ENCODE results near the gene PPP1R27. TPM values are rescaled to one million over a fixed set of nuclear protein-coding genes. Genes with fewer than 3 reads are reported as not detected.
A peak's percentile ranks its signal among the peaks of the same experiment; 100 is the strongest.

PPP1R27 gene
- polyA plus RNA-seq, 2 of the 4 experiments (the other 2 are of a cell fraction): 0.09 TPM; not detected in 1

- FAIRE-seq: no peak
- H3K4me1 ChIP-seq: peaks cover 61% of the 10 kb centered on the region
Observed at GRCh38 chr17:81867170-81867990, 32.5 kb upstream of the PPP1R27 start.

More at GRCh38 chr17:81867170-81867990, 32.5 kb upstream of the PPP1R27 start:
- H3K27ac ChIP-seq: peak overlapping the region; percentile 97 to 100
- no peak overlapping the region for H3K4me3 ChIP-seq
- ChIA-PET POLR2A (interaction anchor here (0.5 to 1.8 kb wide), 5 partner anchors 16 to 154 kb away, joined by 3 to 6 read pairs (median 3); partner anchors contain the start of genes MCRIP1 and SLC25A10), CTCF (interaction anchor here (0.6 to 8.6 kb wide), 16 partner anchors 8 to 163 kb away, joined by 3 to 126 read pairs (median 4); partner anchors contain the start of gene CENPX)
- ATAC-seq: peak; percentile 22 to 37
- peak overlapping the region; percentile 97 for H3K4me2 ChIP-seq
- TF ChIP-seq KDM1A (IDR thresholded peaks at IDR 0.05; ENCODE audit: low read depth): no peak
- no peak for TF ChIP-seq PHF8 (IDR thresholded peaks at IDR 0.05; ENCODE audit: borderline replicate concordance, low read depth)
- TF ChIP-seq HOXA7 (CRISPR knock-in tag; IDR thresholded peaks at IDR 0.05): peak; percentile 91; the same call in 1 of the 2 replicates
- TF ChIP-seq HOXB13 (CRISPR knock-in tag; IDR thresholded peaks at IDR 0.05; ENCODE audit: low read depth): 0 out of 2 replicates have a peak, but pooled peaks have one; percentile 13
- TF ChIP-seq HEYL (CRISPR knock-in tag; IDR thresholded peaks at IDR 0.05): no peak
- TF ChIP-seq, protein P1, sequence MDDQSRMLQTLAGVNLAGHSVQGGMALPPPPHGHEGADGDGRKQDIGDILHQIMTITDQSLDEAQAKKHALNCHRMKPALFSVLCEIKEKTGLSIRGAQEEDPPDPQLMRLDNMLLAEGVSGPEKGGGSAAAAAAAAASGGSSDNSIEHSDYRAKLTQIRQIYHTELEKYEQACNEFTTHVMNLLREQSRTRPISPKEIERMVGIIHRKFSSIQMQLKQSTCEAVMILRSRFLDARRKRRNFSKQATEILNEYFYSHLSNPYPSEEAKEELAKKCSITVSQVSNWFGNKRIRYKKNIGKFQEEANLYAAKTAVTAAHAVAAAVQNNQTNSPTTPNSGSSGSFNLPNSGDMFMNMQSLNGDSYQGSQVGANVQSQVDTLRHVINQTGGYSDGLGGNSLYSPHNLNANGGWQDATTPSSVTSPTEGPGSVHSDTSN (IDR thresholded peaks at IDR 0.05): peak; percentile 93
- peak; percentile 81; the same call in 1 of the 2 replicates for TF ChIP-seq POLR2AphosphoS2 (conservative IDR thresholded peaks at IDR 0.05; ENCODE audit: low read length)
- no peak for TF ChIP-seq CHD2 (IDR thresholded peaks at IDR 0.05; ENCODE audit: low read length, partially characterized antibody)
- no peak for TF ChIP-seq RAD21 (conservative IDR thresholded peaks at IDR 0.05 in 1 of 2, IDR thresholded peaks at IDR 0.05 in 1 of 2)
- TF ChIP-seq POLR2A (IDR thresholded peaks at IDR 0.05; ENCODE audit: low read length): peak; percentile 54
- peak; percentile 71 for TF ChIP-seq RARB (CRISPR knock-in tag; IDR thresholded peaks at IDR 0.05)
- TF ChIP-seq CHD4 (IDR thresholded peaks at IDR 0.05; ENCODE audit: borderline replicate concordance): no peak
- peak; percentile 19; the same call in 1 of the 2 replicates for TF ChIP-seq HMGXB4 (CRISPR knock-in tag; IDR thresholded peaks at IDR 0.05; ENCODE audit: borderline replicate concordance)
- TF ChIP-seq BHLHE40 (IDR thresholded peaks at IDR 0.05; ENCODE audit: low read depth, low read length): no peak
- peak; percentile 86 for TF ChIP-seq EHF (CRISPR knock-in tag; IDR thresholded peaks at IDR 0.05)
- peak; percentile 96 for TF ChIP-seq TP53 (CRISPR knock-in tag; IDR thresholded peaks at IDR 0.05)
- TF ChIP-seq ZC3H11A (IDR thresholded peaks at IDR 0.05): no peak
- no peak for TF ChIP-seq NR3C1 (IDR thresholded peaks at IDR 0.05)
- TF ChIP-seq, protein P2, sequence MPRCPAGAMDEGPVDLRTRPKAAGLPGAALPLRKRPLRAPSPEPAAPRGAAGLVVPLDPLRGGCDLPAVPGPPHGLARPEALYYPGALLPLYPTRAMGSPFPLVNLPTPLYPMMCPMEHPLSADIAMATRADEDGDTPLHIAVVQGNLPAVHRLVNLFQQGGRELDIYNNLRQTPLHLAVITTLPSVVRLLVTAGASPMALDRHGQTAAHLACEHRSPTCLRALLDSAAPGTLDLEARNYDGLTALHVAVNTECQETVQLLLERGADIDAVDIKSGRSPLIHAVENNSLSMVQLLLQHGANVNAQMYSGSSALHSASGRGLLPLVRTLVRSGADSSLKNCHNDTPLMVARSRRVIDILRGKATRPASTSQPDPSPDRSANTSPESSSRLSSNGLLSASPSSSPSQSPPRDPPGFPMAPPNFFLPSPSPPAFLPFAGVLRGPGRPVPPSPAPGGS (IDR thresholded peaks at IDR 0.05): peak; percentile 30; the same call in 2 of the 3 replicates
- TF ChIP-seq JUN (IDR thresholded peaks at IDR 0.05): peak; percentile 78 to 96; a peak in 3 of 5 replicates
- peak; percentile 52 for TF ChIP-seq GATA3 (IDR thresholded peaks at IDR 0.05; ENCODE audit: borderline replicate concordance)
- TF ChIP-seq ZFP36 (IDR thresholded peaks at IDR 0.05; ENCODE audit: borderline replicate concordance, partially characterized antibody): no peak
- TF ChIP-seq ZNF302 (CRISPR knock-in tag; IDR thresholded peaks at IDR 0.05): no peak; the same call in 1 of the 2 replicates
- no peak for TF ChIP-seq SREBF2 (IDR thresholded peaks at IDR 0.05)
- TF ChIP-seq RCOR1 (IDR thresholded peaks at IDR 0.05; ENCODE audit: low read depth, low read length): no peak
- no peak for TF ChIP-seq HDAC2 (IDR thresholded peaks at IDR 0.05)
- no peak for TF ChIP-seq NFE2L2 (conservative IDR thresholded peaks at IDR 0.05; ENCODE audit: low read length)
- peak; percentile 89 for TF ChIP-seq TFCP2L1 (CRISPR knock-in tag; IDR thresholded peaks at IDR 0.05)
- TF ChIP-seq NPAS2 (CRISPR knock-in tag; IDR thresholded peaks at IDR 0.05; ENCODE audit: borderline replicate concordance): 0 out of 2 replicates have a peak, but pooled peaks have one; percentile 17
- TF ChIP-seq EP300 (IDR thresholded peaks at IDR 0.05): no peak
- TF ChIP-seq, protein P3, sequence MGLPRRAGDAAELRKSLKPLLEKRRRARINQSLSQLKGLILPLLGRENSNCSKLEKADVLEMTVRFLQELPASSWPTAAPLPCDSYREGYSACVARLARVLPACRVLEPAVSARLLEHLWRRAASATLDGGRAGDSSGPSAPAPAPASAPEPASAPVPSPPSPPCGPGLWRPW (IDR thresholded peaks at IDR 0.05): no peak
- TF ChIP-seq SMC3 (IDR thresholded peaks at IDR 0.05): 0 out of 3 replicates have a peak, but pooled peaks have one; percentile 7
- no peaks in the 10 kb centered on the region for H3K9me3 ChIP-seq
- WGBS (ENCODE audit: missing lambda C conversion rate): 48% methylated on average over 23 of the region's 23 CpGs
- DNase-seq (ENCODE audit: low read depth in 1 of 2, low spot score in 1 of 2): peak in 1 of 2 experiments; percentile 83

All from A549 (cell line).